SK-N-SH (cell line): ENCODE measurements around the gene ACACA. TPM values are rescaled to one million over a fixed set of nuclear protein-coding genes. Genes with fewer than 3 reads are reported as not detected.

Source experiments
- CTCF ChIA-PET: fragments of 300-600, 350-600 bp; formaldehyde crosslinking; extraction: SDS; loops from one replicate; lab custom pipeline; 2021; lab: Yijun Ruan, JAX
- POLR2A ChIA-PET: fragments of 350-600 bp; sonication (Branson Sonifier 250); formaldehyde crosslinking; extraction: SDS; loops from one replicate; lab custom pipeline; 2020; ENCODE audit warnings: antibody characterized with exemption, inconsistent platforms; lab: Yijun Ruan, JAX
- DNase-seq: peaks from one replicate; pipeline ENCODE4 v3.0.0; 2012
- H2AFZ ChIP-seq: fragments of 200-600 bp; sonication (generic); 2 replicates; pipeline ENCODE4 v1.8.1; 2016; ENCODE audit warnings: antibody characterized with exemption, mild to moderate bottlenecking, low read depth
- H3F3A ChIP-seq: fragments of 200-600 bp; sonication (generic); replicated peaks from 2 replicates; pipeline ENCODE3; 2016; ENCODE audit warnings: antibody characterized with exemption, mild to moderate bottlenecking; ENCODE audit not compliant: insufficient read depth
- H3K27ac ChIP-seq, 2 experiments: fragments of 200-500 bp in 1 of 2; fragments of 200-600 bp in 1 of 2; sonication (Bioruptor generic) in 1 of 2; sonication (generic), shearing (Covaris generic) in 1 of 2; 2 replicates each; pipeline versions ENCODE4 v1.5.1 to v1.6.1; 2014 to 2016; ENCODE audit warnings: low read depth in 2 of 2, inconsistent platforms in 1 of 2, low read length in 1 of 2, mild to moderate bottlenecking in 1 of 2, mixed read lengths in 1 of 2
- H3K27me3 ChIP-seq: fragments of 200-600 bp; sonication (generic), shearing (Covaris generic); 2 replicates; pipeline ENCODE4 v1.6.1; 2016; ENCODE audit warnings: mixed run types; ENCODE audit not compliant: insufficient read depth
- H3K36me3 ChIP-seq, 2 experiments: fragments of 200-500 bp in 1 of 2; fragments of 200-600 bp in 1 of 2; sonication (Bioruptor generic) in 1 of 2; sonication (generic) in 1 of 2; replicated peaks in 1 of 2; 2 replicates each; pipeline versions ENCODE3 to v1.5.1; 2014 to 2016; ENCODE audit warnings: low read length in 1 of 2, mild to moderate bottlenecking in 1 of 2; ENCODE audit not compliant: insufficient read depth in 2 of 2, control insufficient read depth in 1 of 2
- H3K4me1 ChIP-seq, 2 experiments: fragments of 200-500 bp in 1 of 2; fragments of 200-600 bp in 1 of 2; sonication (Bioruptor generic) in 1 of 2; sonication (generic), shearing (Covaris generic) in 1 of 2; 2 replicates each; pipeline versions ENCODE4 v1.5.1 to v1.6.1; 2014 to 2016; ENCODE audit warnings: low read depth in 1 of 2, low read length in 1 of 2, mixed run types in 1 of 2; ENCODE audit not compliant: insufficient read depth in 2 of 2, control insufficient read depth in 1 of 2
- H3K4me2 ChIP-seq: fragments of 200-600 bp; sonication (generic), shearing (Covaris generic); 2 replicates; pipeline ENCODE4 v1.6.1; 2017; ENCODE audit warnings: mixed run types
- H3K4me3 ChIP-seq, 2 experiments: fragments of 200-500 bp in 1 of 2; fragments of 200-600 bp in 1 of 2; sonication (Bioruptor generic) in 1 of 2; sonication (generic), shearing (Covaris generic) in 1 of 2; 2 replicates each; pipeline versions ENCODE4 v1.5.1 to v1.8.1; 2014 to 2016; ENCODE audit warnings: low read depth in 2 of 2, inconsistent platforms in 1 of 2, low read length in 1 of 2, mild to moderate bottlenecking in 1 of 2, mixed read lengths in 1 of 2, moderate library complexity in 1 of 2
- H3K79me2 ChIP-seq: fragments of 200-600 bp; sonication (generic); 2 replicates; pipeline ENCODE4 v1.8.1; 2017; ENCODE audit warnings: mild to moderate bottlenecking; ENCODE audit not compliant: insufficient read depth
- H3K9ac ChIP-seq: fragments of 200-600 bp; sonication (generic); 2 replicates; pipeline ENCODE4 v1.6.1; 2017; ENCODE audit warnings: mixed run types
- H3K9me2 ChIP-seq: fragments of 200-600 bp; sonication (generic); 2 replicates; pipeline ENCODE4 v1.6.1; 2017; ENCODE audit warnings: mixed run types
- H3K9me3 ChIP-seq: fragments of 200-600 bp; sonication (generic); 2 replicates; pipeline ENCODE4 v1.6.1; 2017; ENCODE audit warnings: mixed run types, mild to moderate bottlenecking, moderate library complexity
- H4K20me1 ChIP-seq: fragments of 200-600 bp; sonication (generic); 2 replicates; pipeline ENCODE4 v1.6.1; 2017; ENCODE audit warnings: mild to moderate bottlenecking, mixed run types; ENCODE audit not compliant: insufficient read depth
- CHD2 ChIP-seq: fragments of 150-350 bp; IDR thresholded peaks from 2 replicates; pipeline ENCODE4 v1.6.1; 2018; ENCODE audit warnings: low read length; ENCODE audit not compliant: partially characterized antibody
- EZH2phosphoT487 ChIP-seq: fragments of 200-600 bp; sonication (generic); IDR thresholded peaks from 2 replicates; pipeline ENCODE4 v1.6.1; 2017; ENCODE audit warnings: low read depth, mixed run types, mild to moderate bottlenecking, antibody characterized with exemption, moderate library complexity, borderline replicate concordance
- FOXJ3 ChIP-seq: sonication (generic); formaldehyde crosslinking; IDR thresholded peaks from 2 replicates; pipeline ENCODE4 v1.5.1; 2020; ENCODE audit warnings: mild to moderate bottlenecking, missing genetic modification reagents
- FOXM1 ChIP-seq: IDR thresholded peaks from 2 replicates; pipeline ENCODE4 v1.4.0; 2012; ENCODE audit warnings: low read depth, mild to moderate bottlenecking
- GATA2 ChIP-seq: sonication (generic); formaldehyde crosslinking; IDR thresholded peaks from 2 replicates; pipeline ENCODE4 v1.5.0; 2020; ENCODE audit warnings: mild to moderate bottlenecking, missing genetic modification reagents
- JUND ChIP-seq: IDR thresholded peaks from 2 replicates; pipeline ENCODE4 v1.4.0; 2012
- MEF2A ChIP-seq: IDR thresholded peaks from 2 replicates; pipeline ENCODE4 v1.4.0; 2012; ENCODE audit warnings: low read depth, borderline replicate concordance
- NFIC ChIP-seq: IDR thresholded peaks from 2 replicates; pipeline ENCODE4 v1.4.0; 2012; ENCODE audit warnings: borderline replicate concordance
- POLR2AphosphoS5 ChIP-seq: IDR thresholded peaks from 2 replicates; pipeline ENCODE4 v1.6.1; 2012; ENCODE audit warnings: low read depth, low read length
- RCOR1 ChIP-seq: fragments of 150-350 bp; IDR thresholded peaks from 2 replicates; pipeline ENCODE4 v1.6.1; 2017; ENCODE audit warnings: antibody characterized with exemption, low read length
- RXRA ChIP-seq: IDR thresholded peaks from 2 replicates; pipeline ENCODE4 v1.4.0; 2012; ENCODE audit warnings: low read depth, mild to moderate bottlenecking, borderline replicate concordance
- SIN3A ChIP-seq: IDR thresholded peaks from 2 replicates; pipeline ENCODE4 v1.6.1; 2012; ENCODE audit warnings: low read depth, mild to moderate bottlenecking, low read length, moderate library complexity, borderline replicate concordance
- TEAD4 ChIP-seq: IDR thresholded peaks from 2 replicates; pipeline ENCODE4 v1.4.0; 2012; ENCODE audit warnings: mild to moderate bottlenecking, borderline replicate concordance; ENCODE audit not compliant: insufficient read depth
- YY1 ChIP-seq: IDR thresholded peaks from 2 replicates; pipeline ENCODE4 v1.4.0; 2012; ENCODE audit warnings: low read depth, mild to moderate bottlenecking
- WGBS: methylation state at CpG from one replicate; pipeline ENCODE4 v1.1.6; 2017; ENCODE audit warnings: low lambda C conversion rate; 5-methylcytosine and 5-hydroxymethylcytosine counted together
- polyA plus RNA-seq, 3 experiments: library from polyadenylated mRNA; depleted of rRNA; stranded (reverse); fragments of >200 nt; gene quantifications; 2 replicates each; pipeline ENCODE4 v1.2.3, GENCODE V29; 2012
- TF ChIP-seq, protein P1 (sequence below): IDR thresholded peaks from 2 replicates; pipeline ENCODE4 v1.4.0; 2012; ENCODE audit warnings: low read depth, borderline replicate concordance
- TF ChIP-seq, protein P2 (sequence below): fragments of 200-600 bp; sonication (generic); IDR thresholded peaks from 2 replicates; pipeline ENCODE4 v1.6.1; 2017; ENCODE audit warnings: antibody characterized with exemption, mild to moderate bottlenecking, moderate library complexity
- TF ChIP-seq, protein P3 (sequence below): IDR thresholded peaks from 2 replicates; pipeline ENCODE4; 2012
- TF ChIP-seq, protein P4 (sequence below): IDR thresholded peaks from 2 replicates; pipeline ENCODE4 v1.4.0; 2012; ENCODE audit warnings: low read depth, borderline replicate concordance
- TF ChIP-seq, protein P5 (sequence below): IDR thresholded peaks from 2 replicates; pipeline ENCODE4 v1.6.1; 2012; ENCODE audit warnings: mild to moderate bottlenecking, low read depth, low read length, moderate library complexity

Gene ACACA
- polyA plus RNA-seq, 1 of the 3 experiments (the other 2 are of a cell fraction): 27.2 TPM

DNA sequence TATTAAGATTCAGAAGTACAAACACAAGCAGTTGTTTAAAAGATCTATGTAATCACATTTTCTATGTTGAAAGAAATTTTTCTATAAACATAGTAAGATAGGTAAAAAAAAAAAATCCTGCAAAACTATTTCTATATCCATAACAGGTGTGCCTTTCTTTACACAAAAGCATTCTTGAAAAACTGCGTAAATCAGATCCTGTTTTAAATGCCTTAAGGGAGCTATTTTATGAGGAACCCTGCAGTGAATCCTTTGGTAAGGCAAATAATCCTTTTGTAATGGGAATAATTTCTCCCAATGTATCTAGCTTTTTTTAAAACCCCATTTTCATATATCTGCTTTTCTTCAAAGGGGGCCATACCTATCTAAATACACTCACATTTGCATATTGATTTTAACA is 300.6 kb downstream of the ACACA start:
- ChIA-PET POLR2A (interaction anchor here (0.6 to 1.5 kb wide), 2 partner anchors 8 to 27 kb away, joined by 3 read pairs; no protein-coding TSS in a partner anchor), CTCF (interaction anchor here (0.9 to 1.2 kb wide), 4 partner anchors 18 to 33 kb away, joined by 3 read pairs; no protein-coding TSS in a partner anchor)
- Histone ChIP-seq H3K4me2 (no peak overlapping the region), H2AFZ (no peak overlapping the region), H3K27ac (no peak overlapping the region), H3K79me2 (no peaks in the 10 kb centered on the region), H3K9me3 (no peaks in the 10 kb centered on the region), H3K27me3 (no peaks in the 10 kb centered on the region), H3K4me1 (peaks cover 0 to 42% of the 10 kb centered on the region in 2 experiments; a peak in 2 of 4 replicates), H3K9ac (no peak overlapping the region), H3K9me2 (no peaks in the 10 kb centered on the region), H3K4me3 (no peak overlapping the region), H3F3A (peaks cover 5% of the 10 kb centered on the region), H4K20me1 (no peaks in the 10 kb centered on the region), H3K36me3 (peaks cover 24 to 47% of the 10 kb centered on the region in 2 experiments)
- TF ChIP-seq POLR2AphosphoS5 (no peak), RCOR1 (no peak), EZH2phosphoT487 (no peak), NFIC (no peak)
- TF ChIP-seq, protein P1, sequence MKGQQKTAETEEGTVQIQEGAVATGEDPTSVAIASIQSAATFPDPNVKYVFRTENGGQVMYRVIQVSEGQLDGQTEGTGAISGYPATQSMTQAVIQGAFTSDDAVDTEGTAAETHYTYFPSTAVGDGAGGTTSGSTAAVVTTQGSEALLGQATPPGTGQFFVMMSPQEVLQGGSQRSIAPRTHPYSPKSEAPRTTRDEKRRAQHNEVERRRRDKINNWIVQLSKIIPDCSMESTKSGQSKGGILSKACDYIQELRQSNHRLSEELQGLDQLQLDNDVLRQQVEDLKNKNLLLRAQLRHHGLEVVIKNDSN: no peak
- TF ChIP-seq, protein P2, sequence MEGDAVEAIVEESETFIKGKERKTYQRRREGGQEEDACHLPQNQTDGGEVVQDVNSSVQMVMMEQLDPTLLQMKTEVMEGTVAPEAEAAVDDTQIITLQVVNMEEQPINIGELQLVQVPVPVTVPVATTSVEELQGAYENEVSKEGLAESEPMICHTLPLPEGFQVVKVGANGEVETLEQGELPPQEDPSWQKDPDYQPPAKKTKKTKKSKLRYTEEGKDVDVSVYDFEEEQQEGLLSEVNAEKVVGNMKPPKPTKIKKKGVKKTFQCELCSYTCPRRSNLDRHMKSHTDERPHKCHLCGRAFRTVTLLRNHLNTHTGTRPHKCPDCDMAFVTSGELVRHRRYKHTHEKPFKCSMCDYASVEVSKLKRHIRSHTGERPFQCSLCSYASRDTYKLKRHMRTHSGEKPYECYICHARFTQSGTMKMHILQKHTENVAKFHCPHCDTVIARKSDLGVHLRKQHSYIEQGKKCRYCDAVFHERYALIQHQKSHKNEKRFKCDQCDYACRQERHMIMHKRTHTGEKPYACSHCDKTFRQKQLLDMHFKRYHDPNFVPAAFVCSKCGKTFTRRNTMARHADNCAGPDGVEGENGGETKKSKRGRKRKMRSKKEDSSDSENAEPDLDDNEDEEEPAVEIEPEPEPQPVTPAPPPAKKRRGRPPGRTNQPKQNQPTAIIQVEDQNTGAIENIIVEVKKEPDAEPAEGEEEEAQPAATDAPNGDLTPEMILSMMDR: no peak
- no peak for DNase-seq
- WGBS: 97% methylated on average over 1 of the region's 1 CpG

DNA sequence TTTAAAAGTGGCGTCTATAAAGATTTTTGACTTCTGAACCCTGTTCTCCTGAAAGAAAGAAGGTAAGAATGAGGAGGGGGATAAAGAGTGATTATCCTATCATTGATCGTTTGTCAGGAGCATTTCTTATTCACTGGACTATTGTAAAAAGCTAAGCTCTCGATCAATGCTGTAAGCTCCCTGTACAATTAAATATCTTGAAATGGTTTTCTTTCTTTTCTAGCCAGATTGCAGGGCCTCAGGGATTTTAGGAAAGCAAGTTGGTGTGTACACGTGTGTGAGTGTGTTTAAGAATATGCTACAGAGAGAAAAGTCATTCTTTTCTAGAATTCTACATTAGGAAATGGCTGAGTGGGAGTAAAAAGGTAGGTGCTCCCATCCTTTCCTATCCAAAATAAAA is 303.4 kb downstream of the ACACA start:
- Histone ChIP-seq H3K4me3 (no peak overlapping the region), H3K9me2 (no peaks in the 10 kb centered on the region), H4K20me1 (no peaks in the 10 kb centered on the region), H2AFZ (no peak overlapping the region), H3K36me3 (peaks cover 27% of the 10 kb centered on the region in 2 experiments), H3K27me3 (no peaks in the 10 kb centered on the region), H3K79me2 (no peaks in the 10 kb centered on the region), H3K4me1 (peaks cover 0 to 16% of the 10 kb centered on the region in 2 experiments; a peak in 2 of 4 replicates), H3K9me3 (no peaks in the 10 kb centered on the region), H3K27ac (no peak overlapping the region), H3F3A (no peaks in the 10 kb centered on the region), H3K9ac (no peak overlapping the region), H3K4me2 (no peak overlapping the region)
- 94% methylated on average over 4 of the region's 4 CpGs for WGBS
- POLR2A ChIA-PET: no interaction called here
- CTCF ChIA-PET: interaction anchor here (1.2 to 1.6 kb wide), 3 partner anchors 10 to 477 kb away, joined by 3 to 5 read pairs (median 4); no protein-coding TSS in a partner anchor
- DNase-seq: no peak
- TF ChIP-seq, protein P3, sequence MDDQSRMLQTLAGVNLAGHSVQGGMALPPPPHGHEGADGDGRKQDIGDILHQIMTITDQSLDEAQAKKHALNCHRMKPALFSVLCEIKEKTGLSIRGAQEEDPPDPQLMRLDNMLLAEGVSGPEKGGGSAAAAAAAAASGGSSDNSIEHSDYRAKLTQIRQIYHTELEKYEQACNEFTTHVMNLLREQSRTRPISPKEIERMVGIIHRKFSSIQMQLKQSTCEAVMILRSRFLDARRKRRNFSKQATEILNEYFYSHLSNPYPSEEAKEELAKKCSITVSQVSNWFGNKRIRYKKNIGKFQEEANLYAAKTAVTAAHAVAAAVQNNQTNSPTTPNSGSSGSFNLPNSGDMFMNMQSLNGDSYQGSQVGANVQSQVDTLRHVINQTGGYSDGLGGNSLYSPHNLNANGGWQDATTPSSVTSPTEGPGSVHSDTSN: no peak
- TF ChIP-seq GATA2 (no peak), YY1 (no peak), RXRA (no peak), MEF2A (no peak), SIN3A (no peak), JUND (no peak), FOXJ3 (CRISPR knock-in tag) (no peak), FOXM1 (no peak), RCOR1 (no peak), TEAD4 (no peak), CHD2 (no peak)
- TF ChIP-seq, protein P4, sequence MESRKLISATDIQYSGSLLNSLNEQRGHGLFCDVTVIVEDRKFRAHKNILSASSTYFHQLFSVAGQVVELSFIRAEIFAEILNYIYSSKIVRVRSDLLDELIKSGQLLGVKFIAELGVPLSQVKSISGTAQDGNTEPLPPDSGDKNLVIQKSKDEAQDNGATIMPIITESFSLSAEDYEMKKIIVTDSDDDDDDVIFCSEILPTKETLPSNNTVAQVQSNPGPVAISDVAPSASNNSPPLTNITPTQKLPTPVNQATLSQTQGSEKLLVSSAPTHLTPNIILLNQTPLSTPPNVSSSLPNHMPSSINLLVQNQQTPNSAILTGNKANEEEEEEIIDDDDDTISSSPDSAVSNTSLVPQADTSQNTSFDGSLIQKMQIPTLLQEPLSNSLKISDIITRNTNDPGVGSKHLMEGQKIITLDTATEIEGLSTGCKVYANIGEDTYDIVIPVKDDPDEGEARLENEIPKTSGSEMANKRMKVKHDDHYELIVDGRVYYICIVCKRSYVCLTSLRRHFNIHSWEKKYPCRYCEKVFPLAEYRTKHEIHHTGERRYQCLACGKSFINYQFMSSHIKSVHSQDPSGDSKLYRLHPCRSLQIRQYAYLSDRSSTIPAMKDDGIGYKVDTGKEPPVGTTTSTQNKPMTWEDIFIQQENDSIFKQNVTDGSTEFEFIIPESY: no peak
- TF ChIP-seq, protein P5, sequence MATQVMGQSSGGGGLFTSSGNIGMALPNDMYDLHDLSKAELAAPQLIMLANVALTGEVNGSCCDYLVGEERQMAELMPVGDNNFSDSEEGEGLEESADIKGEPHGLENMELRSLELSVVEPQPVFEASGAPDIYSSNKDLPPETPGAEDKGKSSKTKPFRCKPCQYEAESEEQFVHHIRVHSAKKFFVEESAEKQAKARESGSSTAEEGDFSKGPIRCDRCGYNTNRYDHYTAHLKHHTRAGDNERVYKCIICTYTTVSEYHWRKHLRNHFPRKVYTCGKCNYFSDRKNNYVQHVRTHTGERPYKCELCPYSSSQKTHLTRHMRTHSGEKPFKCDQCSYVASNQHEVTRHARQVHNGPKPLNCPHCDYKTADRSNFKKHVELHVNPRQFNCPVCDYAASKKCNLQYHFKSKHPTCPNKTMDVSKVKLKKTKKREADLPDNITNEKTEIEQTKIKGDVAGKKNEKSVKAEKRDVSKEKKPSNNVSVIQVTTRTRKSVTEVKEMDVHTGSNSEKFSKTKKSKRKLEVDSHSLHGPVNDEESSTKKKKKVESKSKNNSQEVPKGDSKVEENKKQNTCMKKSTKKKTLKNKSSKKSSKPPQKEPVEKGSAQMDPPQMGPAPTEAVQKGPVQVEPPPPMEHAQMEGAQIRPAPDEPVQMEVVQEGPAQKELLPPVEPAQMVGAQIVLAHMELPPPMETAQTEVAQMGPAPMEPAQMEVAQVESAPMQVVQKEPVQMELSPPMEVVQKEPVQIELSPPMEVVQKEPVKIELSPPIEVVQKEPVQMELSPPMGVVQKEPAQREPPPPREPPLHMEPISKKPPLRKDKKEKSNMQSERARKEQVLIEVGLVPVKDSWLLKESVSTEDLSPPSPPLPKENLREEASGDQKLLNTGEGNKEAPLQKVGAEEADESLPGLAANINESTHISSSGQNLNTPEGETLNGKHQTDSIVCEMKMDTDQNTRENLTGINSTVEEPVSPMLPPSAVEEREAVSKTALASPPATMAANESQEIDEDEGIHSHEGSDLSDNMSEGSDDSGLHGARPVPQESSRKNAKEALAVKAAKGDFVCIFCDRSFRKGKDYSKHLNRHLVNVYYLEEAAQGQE: no peak
